Inferior parietal cortex (tissue), 1 donor: ENCODE measurements around the gene CARD10.
A peak's percentile ranks its signal among the peaks of the same experiment; 100 is the strongest.
"Not testable (repeated sequence)": the region's sequence is repeated elsewhere in the genome, so short reads cannot be mapped to it uniquely, and the experiment has no call there.

Source experiments
- DNase-seq: peaks from one replicate; pipeline ENCODE4 v3.0.0-alpha.2; 2016; ENCODE audit errors: extremely low spot score

Gene CARD10

GRCh38 chr22:37485395-37486223 lies 33.6 kb downstream of the CARD10 start:
- DNase-seq, result no peak

- DNase-seq, result peak; percentile 15
Observed at GRCh38 chr22:37484480-37485394, 34.5 kb downstream of the CARD10 start.

GRCh38 chr22:37483050-37483449 lies 36.2 kb downstream of the CARD10 start:
- no peak for DNase-seq

GRCh38 chr22:37482244-37482643 lies 37.0 kb downstream of the CARD10 start:
- no peak for DNase-seq

- DNase-seq, result no peak
Observed at GRCh38 chr22:37481347-37481907, 37.8 kb downstream of the CARD10 start.

GRCh38 chr22:37480387-37481346 lies 38.5 kb downstream of the CARD10 start:
- DNase-seq, result no peak

- DNase-seq, result no peak
Observed at GRCh38 chr22:37479196-37479595, 40.0 kb downstream of the CARD10 start.

- no peak for DNase-seq
Observed at GRCh38 chr22:37476389-37477329, 42.6 kb downstream of the CARD10 start.

GRCh38 chr22:37474447-37475090 lies 44.6 kb downstream of the CARD10 start:
- no peak for DNase-seq

- no peak for DNase-seq
Observed at GRCh38 chr22:37473437-37473946, 45.7 kb downstream of the CARD10 start.

GRCh38 chr22:37472418-37473006 lies 46.7 kb downstream of the CARD10 start:
- no peak for DNase-seq

GRCh38 chr22:37471727-37472417 lies 47.3 kb downstream of the CARD10 start:
- no peak for DNase-seq

- DNase-seq, result no peak
Observed at GRCh38 chr22:37470087-37470445, 49.1 kb downstream of the CARD10 start.

GRCh38 chr22:37469416-37470086 lies 49.7 kb downstream of the CARD10 start:
- no peak for DNase-seq

- DNase-seq, result not testable (repeated sequence)
Observed at GRCh38 chr22:37468201-37468695, 51.0 kb downstream of the CARD10 start.

GRCh38 chr22:37467391-37467955 lies 51.7 kb downstream of the CARD10 start:
- DNase-seq, result no peak

- no peak for DNase-seq
Observed at GRCh38 chr22:37464181-37464580, 55.0 kb downstream of the CARD10 start.
